PC-9 (cell line): ENCODE measurements around the gene RHOJ. TPM values are rescaled to one million over a fixed set of nuclear protein-coding genes. Genes with fewer than 3 reads are reported as not detected.

ENCODE experiments used
- BruUV-seq: library from RNA; stranded (reverse); fragments of 400-500 nt; replicated peaks from 2 replicates; lab custom pipeline; 2021; lab: Mats Ljungman, UMichigan
- CTCF ChIA-PET: fragments of 300-600 bp; sonication (Branson Sonifier 250); formaldehyde crosslinking; loops from one replicate; lab custom pipeline; 2022; ENCODE audit warnings: antibody characterized with exemption; lab: Charles Lee
- POLR2A ChIA-PET: fragments of 300-600 bp; sonication (Branson Sonifier 250); formaldehyde crosslinking; loops from one replicate; lab custom pipeline; 2022; ENCODE audit warnings: antibody characterized with exemption; ENCODE audit not compliant: unreplicated experiment; lab: Charles Lee
- DNase-seq, 2 experiments: peaks; one replicate each; pipeline versions ENCODE4 v3.0.0 to v3.0.0-alpha.2; 2015 to 2022; ENCODE audit warnings: mixed read lengths in 1 of 2
- H2AFZ ChIP-seq: fragments of 200-600 bp; sonication (generic); 2 replicates; pipeline ENCODE4 v1.8.1; 2017; ENCODE audit warnings: antibody characterized with exemption
- H3F3A ChIP-seq: fragments of 200-600 bp; sonication (generic); 2 replicates; pipeline ENCODE4 v1.8.1; 2017; ENCODE audit warnings: antibody characterized with exemption, mild to moderate bottlenecking, low read depth; ENCODE audit not compliant: insufficient read depth
- H3K27ac ChIP-seq: fragments of 200-600 bp; sonication (generic); 2 replicates; pipeline ENCODE4 v1.6.1; 2016; ENCODE audit warnings: mixed run types
- H3K27me3 ChIP-seq: fragments of 200-600 bp; sonication (generic); 2 replicates; pipeline ENCODE4 v1.6.1; 2016; ENCODE audit warnings: low read depth, mixed run types; ENCODE audit not compliant: insufficient read depth
- H3K36me3 ChIP-seq: fragments of 200-600 bp; sonication (generic); 2 replicates; pipeline ENCODE4 v1.6.1; 2016; ENCODE audit warnings: low read depth, mixed run types
- H3K4me1 ChIP-seq: fragments of 200-600 bp; sonication (generic); replicated peaks from 2 replicates; pipeline ENCODE4 v1.6.1; 2016; ENCODE audit warnings: mixed run types; ENCODE audit not compliant: insufficient read depth
- H3K4me2 ChIP-seq: fragments of 200-600 bp; sonication (generic); 2 replicates; pipeline ENCODE4 v1.6.1; 2017; ENCODE audit warnings: mixed run types
- H3K4me3 ChIP-seq: fragments of 200-600 bp; sonication (generic); 2 replicates; pipeline ENCODE4 v1.6.1; 2016; ENCODE audit warnings: mixed run types
- H3K79me2 ChIP-seq: fragments of 200-600 bp; sonication (generic); 2 replicates; pipeline ENCODE4 v1.6.1; 2017; ENCODE audit warnings: low read depth, mixed run types
- H3K9me2 ChIP-seq: fragments of 200-600 bp; sonication (generic); 2 replicates; pipeline ENCODE4 v1.8.1; 2017; ENCODE audit warnings: mild to moderate bottlenecking; ENCODE audit not compliant: insufficient read depth
- H3K9me3 ChIP-seq: fragments of 200-600 bp; sonication (generic); 2 replicates; pipeline ENCODE4 v1.8.1; 2016; ENCODE audit warnings: low read depth; ENCODE audit not compliant: insufficient read depth
- H4K20me1 ChIP-seq: fragments of 200-600 bp; sonication (generic); 2 replicates; pipeline ENCODE4 v1.8.1; 2017; ENCODE audit not compliant: insufficient read depth
- EZH2 ChIP-seq: fragments of 200-600 bp; sonication (generic); IDR thresholded peaks from 2 replicates; pipeline ENCODE4 v1.8.0; 2017; ENCODE audit warnings: antibody characterized with exemption, low read depth
- intact Hi-C: fragments of 100-400 bp; cut with micrococcal nuclease; formaldehyde crosslinking; loops from one replicate; pipeline ENCODE4 v1.10.0; 2022; ENCODE audit not compliant: unreplicated experiment
- total RNA-seq: library from RNA; stranded (reverse); gene quantifications from 2 replicates; pipeline ENCODE4 v1.2.3, GENCODE V29; 2021
- TF ChIP-seq, protein P1 (sequence below): fragments of 200-600 bp; sonication (generic); conservative IDR thresholded peaks from 2 replicates; pipeline ENCODE4 v1.6.1; 2017; ENCODE audit warnings: mixed run types, antibody characterized with exemption, mild to moderate bottlenecking, moderate library complexity

RHOJ gene
- total RNA-seq, 1 experiment from 2014 or later: not detected

DNA sequence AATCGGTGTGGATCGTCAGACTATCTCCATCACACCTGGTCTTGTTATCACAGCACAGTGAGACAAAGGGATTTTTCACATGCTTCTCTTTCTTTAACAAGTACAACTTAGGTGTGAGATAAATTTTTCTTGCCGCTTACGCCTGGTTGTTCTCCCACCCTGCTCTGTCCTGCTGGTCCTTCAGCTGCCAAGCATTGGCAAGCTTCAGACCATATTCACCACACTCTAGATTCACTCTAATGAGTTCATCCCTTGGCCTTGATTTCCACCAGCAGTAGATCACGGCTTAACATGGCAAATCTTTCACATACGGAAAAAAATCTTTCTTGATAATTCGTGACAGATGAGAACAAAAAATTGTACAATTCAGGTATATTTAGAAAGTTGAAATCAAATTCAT, 33.5 kb downstream of the RHOJ start:
- intact Hi-C loops: no loop called here
- Histone ChIP-seq H3K27ac (no peak overlapping the region), H3K9me2 (no peaks in the 10 kb centered on the region), H3K36me3 (no peaks in the 10 kb centered on the region), H3K9me3 (no peaks in the 10 kb centered on the region), H3K27me3 (no peaks in the 10 kb centered on the region), H3K4me3 (no peak overlapping the region), H3K4me1 (no peaks in the 10 kb centered on the region), H3F3A (no peaks in the 10 kb centered on the region), H2AFZ (no peak overlapping the region), H4K20me1 (no peaks in the 10 kb centered on the region), H3K79me2 (no peaks in the 10 kb centered on the region), H3K4me2 (no peak overlapping the region)
- ChIA-PET POLR2A (no interaction called here), CTCF (no interaction called here)
- TF ChIP-seq, protein P1, sequence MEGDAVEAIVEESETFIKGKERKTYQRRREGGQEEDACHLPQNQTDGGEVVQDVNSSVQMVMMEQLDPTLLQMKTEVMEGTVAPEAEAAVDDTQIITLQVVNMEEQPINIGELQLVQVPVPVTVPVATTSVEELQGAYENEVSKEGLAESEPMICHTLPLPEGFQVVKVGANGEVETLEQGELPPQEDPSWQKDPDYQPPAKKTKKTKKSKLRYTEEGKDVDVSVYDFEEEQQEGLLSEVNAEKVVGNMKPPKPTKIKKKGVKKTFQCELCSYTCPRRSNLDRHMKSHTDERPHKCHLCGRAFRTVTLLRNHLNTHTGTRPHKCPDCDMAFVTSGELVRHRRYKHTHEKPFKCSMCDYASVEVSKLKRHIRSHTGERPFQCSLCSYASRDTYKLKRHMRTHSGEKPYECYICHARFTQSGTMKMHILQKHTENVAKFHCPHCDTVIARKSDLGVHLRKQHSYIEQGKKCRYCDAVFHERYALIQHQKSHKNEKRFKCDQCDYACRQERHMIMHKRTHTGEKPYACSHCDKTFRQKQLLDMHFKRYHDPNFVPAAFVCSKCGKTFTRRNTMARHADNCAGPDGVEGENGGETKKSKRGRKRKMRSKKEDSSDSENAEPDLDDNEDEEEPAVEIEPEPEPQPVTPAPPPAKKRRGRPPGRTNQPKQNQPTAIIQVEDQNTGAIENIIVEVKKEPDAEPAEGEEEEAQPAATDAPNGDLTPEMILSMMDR: no peak
- no peak for TF ChIP-seq EZH2
- DNase-seq: no peak
- no TSS peak for BruUV-seq

DNA sequence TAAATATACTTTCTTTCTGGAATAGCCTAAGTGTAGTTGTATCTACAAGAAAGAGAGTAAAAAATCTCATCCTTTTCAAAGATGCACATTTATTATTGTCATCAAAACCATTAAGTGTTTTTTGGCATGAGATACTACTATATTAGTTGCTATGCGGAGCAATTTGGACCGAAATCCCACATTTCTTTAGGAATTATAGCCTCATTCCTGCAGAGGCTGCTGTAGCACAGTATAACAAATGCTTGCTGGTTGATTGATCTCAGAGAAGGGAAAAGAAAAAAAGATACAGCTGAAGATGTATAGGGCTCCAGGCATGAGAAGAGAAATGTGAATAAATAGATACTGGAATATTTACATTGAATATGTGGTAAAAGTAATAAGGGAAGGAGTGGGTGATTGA, 36.0 kb downstream of the RHOJ start:
- Histone ChIP-seq H3K4me2 (no peak overlapping the region), H3K79me2 (no peaks in the 10 kb centered on the region), H3K9me3 (no peaks in the 10 kb centered on the region), H3K36me3 (no peaks in the 10 kb centered on the region), H3F3A (no peaks in the 10 kb centered on the region), H3K27me3 (no peaks in the 10 kb centered on the region), H3K27ac (no peak overlapping the region), H3K4me1 (no peaks in the 10 kb centered on the region), H2AFZ (no peak overlapping the region), H3K4me3 (no peak overlapping the region), H3K9me2 (no peaks in the 10 kb centered on the region), H4K20me1 (no peaks in the 10 kb centered on the region)
- CTCF ChIA-PET: no interaction called here
- TF ChIP-seq, protein P1: no peak
- TF ChIP-seq EZH2: no peak
- POLR2A ChIA-PET: no interaction called here
- no peak for DNase-seq
- intact Hi-C loops: no loop called here
- BruUV-seq: no TSS peak

DNA sequence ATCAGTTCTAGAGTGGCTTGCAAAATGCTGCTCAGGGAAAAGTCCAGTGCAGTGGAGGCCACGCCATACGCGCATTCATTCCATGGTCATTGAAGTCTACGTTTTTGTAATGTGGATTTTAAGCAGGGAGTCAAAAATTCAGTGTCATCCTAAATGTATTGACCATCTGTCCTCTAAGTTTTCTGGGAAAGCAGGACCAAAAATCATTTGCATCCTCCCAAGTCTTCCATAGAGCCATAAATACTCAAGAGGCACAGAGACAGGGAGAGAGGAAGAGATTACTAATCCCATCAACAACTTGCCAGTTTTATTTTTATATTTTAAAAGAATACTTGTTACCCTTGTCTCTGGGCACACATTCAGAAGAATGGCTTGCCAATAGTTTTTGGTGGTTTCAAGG, 36.9 kb downstream of the RHOJ start:
- no peak for DNase-seq
- BruUV-seq: no TSS peak
- H3K9me3 ChIP-seq: no peaks in the 10 kb centered on the region
- no peak for TF ChIP-seq EZH2
- TF ChIP-seq, protein P1: no peak
- no peaks in the 10 kb centered on the region for H3K79me2 ChIP-seq
- no peaks in the 10 kb centered on the region for H4K20me1 ChIP-seq
- H3K4me1 ChIP-seq: no peaks in the 10 kb centered on the region
- H3K4me3 ChIP-seq: no peak overlapping the region
- ChIA-PET POLR2A (no interaction called here), CTCF (no interaction called here)
- no peaks in the 10 kb centered on the region for H3K36me3 ChIP-seq
- H3K27me3 ChIP-seq: no peaks in the 10 kb centered on the region
- no peaks in the 10 kb centered on the region for H3K9me2 ChIP-seq
- no peaks in the 10 kb centered on the region for H3F3A ChIP-seq
- no peak overlapping the region for H3K27ac ChIP-seq
- no peak overlapping the region for H2AFZ ChIP-seq
- intact Hi-C loops: no loop called here
- no peak overlapping the region for H3K4me2 ChIP-seq
